Inflammatory macrophage treated with lipopolysaccharide for 4 hours (primary cell): ENCODE data around the gene NT5DC1.

Experiments
- DNase-seq: peaks from one replicate; pipeline ENCODE4 v3.0.0-alpha.2; 2020

NT5DC1 gene

GRCh38 chr6:116144605-116145004, 44.0 kb downstream of the NT5DC1 start:
- DNase-seq: no peak

- no peak for DNase-seq
These were observed 45.4 kb downstream of the NT5DC1 start for GRCh38 chr6:116145803-116146675.

- no peak for DNase-seq
These were observed 52.0 kb downstream of the NT5DC1 start for GRCh38 chr6:116152620-116153019.

- no peak for DNase-seq
These were observed 54.2 kb downstream of the NT5DC1 start for GRCh38 chr6:116154887-116155286.

GRCh38 chr6:116156405-116157326, 56.0 kb downstream of the NT5DC1 start:
- DNase-seq: no peak

GRCh38 chr6:116157391-116157790, 56.7 kb downstream of the NT5DC1 start:
- no peak for DNase-seq

GRCh38 chr6:116158641-116159040, 58.0 kb downstream of the NT5DC1 start:
- no peak for DNase-seq

GRCh38 chr6:116159782-116160524, 59.3 kb downstream of the NT5DC1 start:
- DNase-seq: no peak

- DNase-seq: no peak
These were observed 64.9 kb downstream of the NT5DC1 start for GRCh38 chr6:116165596-116165995.

GRCh38 chr6:116166369-116166768, 65.7 kb downstream of the NT5DC1 start:
- no peak for DNase-seq

GRCh38 chr6:116168148-116168547, 67.5 kb downstream of the NT5DC1 start:
- no peak for DNase-seq

GRCh38 chr6:116169880-116170279, 69.2 kb downstream of the NT5DC1 start:
- DNase-seq: no peak

GRCh38 chr6:116170358-116171057, 69.9 kb downstream of the NT5DC1 start:
- DNase-seq: no peak

- DNase-seq: no peak
These were observed 73.3 kb downstream of the NT5DC1 start for GRCh38 chr6:116173928-116174327.

GRCh38 chr6:116175344-116175743, 74.7 kb downstream of the NT5DC1 start:
- no peak for DNase-seq

GRCh38 chr6:116176596-116176995, 75.9 kb downstream of the NT5DC1 start:
- no peak for DNase-seq

GRCh38 chr6:116180375-116180774, 79.7 kb downstream of the NT5DC1 start:
- no peak for DNase-seq

- DNase-seq: no peak
These were observed 88.8 kb downstream of the NT5DC1 start for GRCh38 chr6:116189472-116189871.

GRCh38 chr6:116190550-116190949, 89.9 kb downstream of the NT5DC1 start:
- no peak for DNase-seq

- no peak for DNase-seq
These were observed 91.2 kb downstream of the NT5DC1 start for GRCh38 chr6:116191881-116192280.

- no peak for DNase-seq
These were observed 92.1 kb downstream of the NT5DC1 start for GRCh38 chr6:116192786-116193185.

- no peak for DNase-seq
These were observed 96.2 kb downstream of the NT5DC1 start for GRCh38 chr6:116196841-116197240.
